Thyroid gland (tissue), 4 donors: ENCODE results near the gene DNM3. TPM values are rescaled to one million over a fixed set of nuclear protein-coding genes. Genes with fewer than 3 reads are reported as not detected.
A peak's percentile ranks its signal among the peaks of the same experiment; 100 is the strongest.

Experiments
- DNase-seq, 2 donors: peaks; one replicate each; pipeline ENCODE4 v3.0.0-alpha.2; 2019
- H3K27ac ChIP-seq, 3 donors: fragments of 200-600 bp; sonication (generic); 1 replicate in 2 of 3; 2 replicates in 1 of 3; pipeline ENCODE4 v1.5.1; 2016 to 2019; ENCODE audit warnings: mild to moderate bottlenecking in 1 of 3, moderate library complexity in 1 of 3
- H3K27me3 ChIP-seq: fragments of 200-600 bp; sonication (generic); one replicate; pipeline ENCODE4 v1.5.1; 2019
- H3K36me3 ChIP-seq, 2 donors: fragments of 200-600 bp; sonication (generic); one replicate each; pipeline ENCODE4 v1.5.1; 2016 to 2019
- H3K4me1 ChIP-seq, 2 donors: fragments of 200-600 bp; sonication (generic); one replicate each; pipeline ENCODE4 v1.5.1; 2017 to 2019
- H3K4me3 ChIP-seq, 3 donors: fragments of 200-600 bp; sonication (generic); replicated peaks in 1 of 3; 1 replicate in 2 of 3; 2 replicates in 1 of 3; pipeline ENCODE4 v1.5.1; 2016; ENCODE audit warnings: mild to moderate bottlenecking in 1 of 3
- H3K9me3 ChIP-seq: fragments of 200-600 bp; sonication (generic); one replicate; pipeline ENCODE4 v1.5.1; 2017
- POLR2A ChIP-seq, 2 donors: fragments of 450-650 bp; IDR thresholded peaks; one replicate each; pipeline ENCODE4 v1.6.1; 2017; ENCODE audit warnings: antibody characterized with exemption in 2 of 2, mild to moderate bottlenecking in 2 of 2, moderate library complexity in 1 of 2
- WGBS, 2 donors: methylation state at CpG; one replicate each; pipeline ENCODE4 v1.1.5; 2017; 5-methylcytosine and 5-hydroxymethylcytosine counted together
- intact Hi-C: fragments of 100-400 bp; cut with DNase I; formaldehyde crosslinking; loops from one replicate; pipeline ENCODE4 v1.15.1; 2023
- total RNA-seq, 4 donors: library from RNA; depleted of rRNA; stranded (reverse); fragments of >200 nt; gene quantifications; one replicate each; pipeline ENCODE4 v1.2.3, GENCODE V29; 2016
- TF ChIP-seq, protein P1 (sequence below), 6 experiments: fragments of 200-600 bp in 3 of 6; fragments of 450-650 bp in 3 of 6; sonication (generic) in 3 of 6; IDR thresholded peaks; one replicate each; pipeline ENCODE4 v1.5.1; 2016 to 2019; ENCODE audit warnings: antibody characterized with exemption in 6 of 6, mild to moderate bottlenecking in 2 of 6, inconsistent platforms in 1 of 6, moderate library complexity in 1 of 6

Gene DNM3
- total RNA-seq, 4 donors from 2014 or later: 9.0 to 13.6 (median 10.8) TPM

GRCh38 chr1:172388490-172388889 is 547.2 kb downstream of the DNM3 start:
- intact Hi-C loops: no loop called here
- 96 to 99% methylated on average over 8 of the region's 8 CpGs for WGBS, 2 donors

DNA sequence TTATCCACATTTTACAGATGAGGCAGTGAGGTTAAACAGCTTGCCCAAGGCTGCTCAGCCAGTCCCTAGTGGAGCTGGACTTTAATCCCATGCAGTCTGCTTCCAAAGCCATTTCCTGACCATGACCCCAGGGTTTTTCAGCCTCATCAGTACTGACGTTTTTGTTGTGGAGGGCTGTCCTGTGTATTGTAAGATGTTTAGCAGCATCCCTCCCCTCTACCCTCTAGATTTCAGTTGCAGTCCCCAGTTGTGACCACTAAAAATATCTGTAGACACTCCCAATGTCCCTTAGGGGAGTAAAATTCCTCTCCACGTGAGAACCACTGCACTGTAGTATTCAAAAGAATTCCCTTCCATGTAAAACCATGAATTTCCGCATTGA is 549.0 kb downstream of the DNM3 start:
- no peaks in the 10 kb centered on the region for H3K9me3 ChIP-seq
- peaks cover 36 to 47% of the 10 kb centered on the region in 2 donors for H3K4me1 ChIP-seq
- H3K36me3 ChIP-seq: no peaks in the 10 kb centered on the region
- no peak for TF ChIP-seq POLR2A (IDR thresholded peaks at IDR 0.05)
- TF ChIP-seq, protein P1, sequence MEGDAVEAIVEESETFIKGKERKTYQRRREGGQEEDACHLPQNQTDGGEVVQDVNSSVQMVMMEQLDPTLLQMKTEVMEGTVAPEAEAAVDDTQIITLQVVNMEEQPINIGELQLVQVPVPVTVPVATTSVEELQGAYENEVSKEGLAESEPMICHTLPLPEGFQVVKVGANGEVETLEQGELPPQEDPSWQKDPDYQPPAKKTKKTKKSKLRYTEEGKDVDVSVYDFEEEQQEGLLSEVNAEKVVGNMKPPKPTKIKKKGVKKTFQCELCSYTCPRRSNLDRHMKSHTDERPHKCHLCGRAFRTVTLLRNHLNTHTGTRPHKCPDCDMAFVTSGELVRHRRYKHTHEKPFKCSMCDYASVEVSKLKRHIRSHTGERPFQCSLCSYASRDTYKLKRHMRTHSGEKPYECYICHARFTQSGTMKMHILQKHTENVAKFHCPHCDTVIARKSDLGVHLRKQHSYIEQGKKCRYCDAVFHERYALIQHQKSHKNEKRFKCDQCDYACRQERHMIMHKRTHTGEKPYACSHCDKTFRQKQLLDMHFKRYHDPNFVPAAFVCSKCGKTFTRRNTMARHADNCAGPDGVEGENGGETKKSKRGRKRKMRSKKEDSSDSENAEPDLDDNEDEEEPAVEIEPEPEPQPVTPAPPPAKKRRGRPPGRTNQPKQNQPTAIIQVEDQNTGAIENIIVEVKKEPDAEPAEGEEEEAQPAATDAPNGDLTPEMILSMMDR (IDR thresholded peaks at IDR 0.05): no peak
- no peak overlapping the region for H3K4me3 ChIP-seq
- WGBS, 2 donors: 23 to 28% methylated on average over 3 of the region's 3 CpGs
- peak overlapping the region; percentile 72 to 93 (median 89) for H3K27ac ChIP-seq
- no peak for DNase-seq
- H3K27me3 ChIP-seq: no peaks in the 10 kb centered on the region
- intact Hi-C loops: no loop called here

More at GRCh38 chr1:172388490-172388889, 547.2 kb downstream of the DNM3 start:
- no peaks in the 10 kb centered on the region for H3K27me3 ChIP-seq
- peaks cover 29 to 33% of the 10 kb centered on the region in 2 donors for H3K4me1 ChIP-seq
- TF ChIP-seq POLR2A (IDR thresholded peaks at IDR 0.05): no peak
- TF ChIP-seq, protein P1 (IDR thresholded peaks at IDR 0.05): no peak
- DNase-seq: no peak
- H3K36me3 ChIP-seq: no peaks in the 10 kb centered on the region
- H3K4me3 ChIP-seq: no peak overlapping the region
- no peaks in the 10 kb centered on the region for H3K9me3 ChIP-seq
- no peak overlapping the region for H3K27ac ChIP-seq

DNA sequence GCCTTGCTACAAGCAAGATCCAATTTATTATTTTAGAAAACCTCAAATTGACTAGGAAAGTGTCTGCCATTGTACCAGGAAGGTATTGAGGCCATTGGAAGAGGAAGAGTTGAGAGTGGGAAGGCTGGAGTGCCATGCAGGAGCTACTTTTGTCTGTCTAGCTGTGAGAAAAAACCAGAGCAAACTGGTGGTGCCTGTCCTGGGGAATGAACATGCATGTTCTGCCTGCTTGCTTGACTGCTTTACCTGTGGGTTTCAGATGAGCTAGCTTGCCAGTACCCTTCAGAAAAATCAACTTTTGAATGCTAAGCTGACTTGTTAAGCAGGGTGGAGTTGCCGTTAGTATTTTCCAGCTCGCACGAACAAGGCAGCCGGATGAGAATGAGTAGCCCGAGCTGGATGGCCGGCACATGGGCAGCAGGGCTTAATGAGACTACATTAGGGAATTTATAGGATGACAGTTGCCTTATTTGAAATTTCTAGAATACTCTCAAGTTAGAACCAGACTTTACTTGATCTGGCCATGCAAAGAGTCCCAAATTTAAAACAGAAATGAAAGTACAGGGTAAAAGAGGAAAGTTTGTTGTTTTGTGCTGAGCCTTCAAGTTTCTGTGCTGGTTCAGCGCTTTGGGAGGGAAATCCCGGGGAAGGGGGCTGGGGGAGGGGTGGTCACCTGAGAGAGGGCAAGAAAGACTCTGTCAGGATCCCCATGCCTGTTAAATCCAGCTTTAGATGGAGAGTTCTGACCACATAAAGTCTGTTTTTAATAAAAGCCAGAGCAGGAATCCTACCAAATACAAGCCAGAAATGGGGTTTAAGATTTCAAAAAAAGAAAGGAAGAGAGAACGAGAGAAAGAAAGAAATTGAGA is 549.6 kb downstream of the DNM3 start:
- Histone ChIP-seq H3K27me3 (no peaks in the 10 kb centered on the region), H3K4me1 (peaks cover 36 to 49% of the 10 kb centered on the region in 2 donors), H3K36me3 (no peaks in the 10 kb centered on the region), H3K9me3 (no peaks in the 10 kb centered on the region), H3K4me3 (no peak overlapping the region), H3K27ac (peak overlapping the region; percentile 72 to 93 (median 89))
- peak; percentile 88 for DNase-seq
- intact Hi-C loops: no loop called here
- TF ChIP-seq POLR2A (IDR thresholded peaks at IDR 0.05): peak in 1 of 2 donors; percentile 59
- TF ChIP-seq, protein P1 (IDR thresholded peaks at IDR 0.05): no peak
- WGBS, 2 donors: 13 to 29% methylated on average over 9 of the region's 9 CpGs

DNA sequence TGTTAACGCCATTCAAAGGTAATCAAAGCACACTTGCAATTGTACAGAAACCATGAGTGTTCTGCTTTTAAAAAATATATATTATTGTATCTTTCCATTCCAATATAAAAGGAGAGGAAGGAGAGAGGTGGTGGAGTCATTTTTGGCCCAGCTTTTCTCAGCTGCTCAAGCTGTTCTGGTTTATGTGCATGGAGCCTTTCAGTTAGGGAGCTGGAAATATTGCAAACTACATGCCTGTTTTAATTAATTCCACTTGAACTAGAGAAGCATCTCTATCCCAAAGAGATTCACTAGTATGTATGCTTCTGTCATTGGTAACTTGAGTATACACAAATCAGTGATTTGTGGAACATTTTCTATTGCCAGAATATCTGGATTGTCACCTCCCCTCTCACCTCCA is 550.7 kb downstream of the DNM3 start:
- 90 to 95% methylated on average over 1 of the region's 1 CpG for WGBS, 2 donors
- TF ChIP-seq, protein P1 (IDR thresholded peaks at IDR 0.05): no peak
- no peak for TF ChIP-seq POLR2A (IDR thresholded peaks at IDR 0.05)
- peaks cover 36 to 49% of the 10 kb centered on the region in 2 donors for H3K4me1 ChIP-seq
- H3K27ac ChIP-seq: peak overlapping the region; percentile 72 to 93 (median 89)
- H3K36me3 ChIP-seq: no peaks in the 10 kb centered on the region
- intact Hi-C loops: no loop called here
- H3K4me3 ChIP-seq: no peak overlapping the region
- no peak for DNase-seq
- H3K27me3 ChIP-seq: no peaks in the 10 kb centered on the region
- no peaks in the 10 kb centered on the region for H3K9me3 ChIP-seq

- no peak for DNase-seq
- WGBS, 2 donors: 67 to 77% methylated on average over 5 of the region's 5 CpGs
- Histone ChIP-seq H3K4me3 (no peak overlapping the region), H3K27me3 (no peaks in the 10 kb centered on the region), H3K4me1 (peaks cover 41 to 53% of the 10 kb centered on the region in 2 donors), H3K9me3 (no peaks in the 10 kb centered on the region), H3K36me3 (no peaks in the 10 kb centered on the region), H3K27ac (peak overlapping the region; percentile 88 to 90 (median 89))
- intact Hi-C loops: no loop called here
- TF ChIP-seq POLR2A (IDR thresholded peaks at IDR 0.05): no peak
- TF ChIP-seq, protein P1 (IDR thresholded peaks at IDR 0.05): no peak
Observed at GRCh38 chr1:172393354-172393753, 552.1 kb downstream of the DNM3 start.
